Measurements from ENCODE around the gene FCN1.

The FCN1 gene

DNA sequence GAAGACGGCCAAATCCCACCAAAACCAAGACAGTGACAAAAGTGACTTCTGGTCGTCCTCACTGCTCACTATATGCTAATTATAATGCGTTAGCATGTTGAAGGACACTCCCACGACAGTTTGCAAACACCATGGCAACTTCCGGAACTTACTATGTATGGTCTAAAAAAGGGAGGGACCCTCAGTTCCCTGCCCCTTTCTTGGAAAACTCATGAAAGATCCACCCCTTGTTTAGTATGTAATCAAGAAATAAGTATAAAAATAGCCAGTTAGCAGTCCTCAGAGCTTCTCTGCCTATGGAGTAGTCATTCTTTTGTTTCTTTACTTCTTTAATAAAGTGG, 27.6 kb downstream of the FCN1 start:
- Histone ChIP-seq H3K36me3 (replicated peaks in 1 of 2; ENCODE audit: control insufficient read depth in 2 of 2, insufficient read depth in 2 of 2, low read length in 2 of 2) (peaks cover 0 to 1% of the 10 kb centered on the region in 2 donors), H3K4ac (ENCODE audit: low read length) (no peak overlapping the region), H2AFZ (ENCODE audit: low read length) (no peak overlapping the region), H3K4me2 (ENCODE audit: insufficient read depth, low read length, poor library complexity, severe bottlenecking) (no peak overlapping the region), H2BK12ac (ENCODE audit: low read length) (no peak overlapping the region), H2BK15ac (ENCODE audit: low read length) (no peak overlapping the region), H3K23ac (ENCODE audit: low read depth, low read length, poor library complexity) (no peak overlapping the region), H4K91ac (ENCODE audit: low read depth, low read length, poor library complexity) (no peak overlapping the region), H4K8ac (ENCODE audit: low read depth, low read length) (no peak overlapping the region), H3K79me1 (ENCODE audit: low read depth, low read length) (no peaks in the 10 kb centered on the region), H2AK5ac (ENCODE audit: low read depth, low read length) (no peak overlapping the region), H3K27ac (replicated peaks; ENCODE audit: low read length) (no peak overlapping the region), H3K9me3 (replicated peaks in 1 of 2; ENCODE audit: control insufficient read depth in 2 of 2, insufficient read depth in 1 of 2, low read depth in 1 of 2, low read length in 2 of 2) (peaks cover 0 to 13% of the 10 kb centered on the region in 2 donors), H3K27me3 (ENCODE audit: control insufficient read depth in 3 of 3, insufficient read depth in 3 of 3, low read depth in 1 of 3, low read length in 3 of 3) (peaks cover 0 to 9% (median 0%) of the 10 kb centered on the region in 3 experiments), H3K14ac (ENCODE audit: low read length) (no peak overlapping the region), H3K18ac (ENCODE audit: low read length) (no peak overlapping the region), H2BK120ac (ENCODE audit: low read depth, low read length) (no peak overlapping the region), H3K4me1 (ENCODE audit: control insufficient read depth in 2 of 2, insufficient read depth in 1 of 2, low read depth in 1 of 2, low read length in 2 of 2) (no peaks in the 10 kb centered on the region), H2BK5ac (ENCODE audit: low read length) (no peak overlapping the region), H3K9ac (ENCODE audit: low read depth, low read length, poor library complexity) (no peak overlapping the region), H3K4me3 (ENCODE audit: low read length in 2 of 2) (no peak overlapping the region)
- DNase-seq (ENCODE audit: low spot score) = no peak
- no CpG with 5 or more reads among the region's 5 CpGs for WGBS, 2 donors (ENCODE audit: extremely low coverage in 2 of 2, insufficient read length in 2 of 2, insufficient replicate concordance in 1 of 2)

DNA sequence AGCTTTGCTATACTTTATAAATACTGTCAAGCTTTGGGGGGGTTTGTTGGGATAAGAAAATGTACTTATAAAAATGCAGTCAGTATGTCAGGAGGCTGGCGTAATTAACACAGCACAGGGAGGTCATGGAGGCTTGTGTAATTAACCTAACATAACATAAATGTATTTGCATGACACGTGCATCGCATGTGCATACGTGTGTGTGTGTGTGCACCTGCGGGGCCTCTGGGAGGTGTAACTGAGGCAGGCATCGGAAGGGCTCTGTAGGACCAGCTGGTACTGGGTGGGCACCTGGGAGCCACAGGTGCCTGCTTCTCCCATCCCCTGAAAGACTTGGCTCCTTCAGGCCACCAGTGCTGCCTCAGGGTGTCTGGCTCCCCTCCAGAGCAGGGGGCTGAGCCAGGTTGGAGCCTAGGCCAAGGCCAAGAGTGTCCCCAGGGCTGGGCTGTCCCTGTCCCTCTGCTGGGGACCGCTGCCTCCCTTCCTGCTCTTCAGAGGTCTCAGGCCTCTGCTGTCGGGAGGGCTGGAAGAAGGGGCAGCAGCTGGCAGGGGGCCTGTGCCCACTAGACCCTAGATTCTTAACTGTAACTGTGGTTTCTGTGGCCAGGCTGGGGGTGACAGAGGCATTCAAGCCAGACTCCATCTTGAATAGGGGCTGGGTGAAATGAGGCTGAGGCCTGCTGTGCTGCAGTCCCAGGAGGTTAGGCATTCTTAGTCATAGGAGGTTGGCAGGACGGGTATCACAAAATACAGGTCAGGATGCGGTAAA, 28.1 kb downstream of the FCN1 start:
- Histone ChIP-seq H3K23ac (ENCODE audit: low read depth, low read length, poor library complexity) (no peak overlapping the region), H3K4ac (ENCODE audit: low read length) (peak overlapping the region; percentile 77), H3K18ac (ENCODE audit: low read length) (peak overlapping the region; percentile 45), H3K79me1 (ENCODE audit: low read depth, low read length) (no peaks in the 10 kb centered on the region), H3K4me2 (ENCODE audit: insufficient read depth, low read length, poor library complexity, severe bottlenecking) (no peak overlapping the region), H3K4me1 (ENCODE audit: control insufficient read depth in 2 of 2, insufficient read depth in 1 of 2, low read depth in 1 of 2, low read length in 2 of 2) (no peaks in the 10 kb centered on the region), H3K36me3 (replicated peaks in 1 of 2; ENCODE audit: control insufficient read depth in 2 of 2, insufficient read depth in 2 of 2, low read length in 2 of 2) (peaks cover 0 to 1% of the 10 kb centered on the region in 2 donors), H3K14ac (ENCODE audit: low read length) (no peak overlapping the region), H2AFZ (ENCODE audit: low read length) (no peak overlapping the region), H3K27ac (replicated peaks; ENCODE audit: low read length) (no peak overlapping the region), H2BK15ac (ENCODE audit: low read length) (no peak overlapping the region), H2AK5ac (ENCODE audit: low read depth, low read length) (peak overlapping the region; percentile 82), H2BK120ac (ENCODE audit: low read depth, low read length) (no peak overlapping the region), H3K4me3 (ENCODE audit: low read length in 2 of 2) (no peak overlapping the region), H2BK5ac (ENCODE audit: low read length) (no peak overlapping the region), H3K9me3 (replicated peaks in 1 of 2; ENCODE audit: control insufficient read depth in 2 of 2, insufficient read depth in 1 of 2, low read depth in 1 of 2, low read length in 2 of 2) (peaks cover 0 to 8% of the 10 kb centered on the region in 2 donors), H4K91ac (ENCODE audit: low read depth, low read length, poor library complexity) (no peak overlapping the region), H4K8ac (ENCODE audit: low read depth, low read length) (no peak overlapping the region), H3K27me3 (ENCODE audit: control insufficient read depth in 3 of 3, insufficient read depth in 3 of 3, low read depth in 1 of 3, low read length in 3 of 3) (peaks cover 0 to 9% (median 0%) of the 10 kb centered on the region in 3 experiments), H2BK12ac (ENCODE audit: low read length) (no peak overlapping the region), H3K9ac (ENCODE audit: low read depth, low read length, poor library complexity) (no peak overlapping the region)
- DNase-seq (ENCODE audit: low spot score) = no peak
- WGBS, 2 donors (ENCODE audit: extremely low coverage in 2 of 2, insufficient read length in 2 of 2, insufficient replicate concordance in 1 of 2) = no CpG with 5 or more reads among the region's 10 CpGs

GRCh38 chr9:134888603-134889190, 29.0 kb downstream of the FCN1 start:
- Histone ChIP-seq H3K14ac (ENCODE audit: low read length) (no peak overlapping the region), H2BK120ac (ENCODE audit: low read depth, low read length) (no peak overlapping the region), H4K8ac (ENCODE audit: low read depth, low read length) (no peak overlapping the region), H4K91ac (ENCODE audit: low read depth, low read length, poor library complexity) (no peak overlapping the region), H3K18ac (ENCODE audit: low read length) (no peak overlapping the region), H2BK5ac (ENCODE audit: low read length) (no peak overlapping the region), H3K4ac (ENCODE audit: low read length) (no peak overlapping the region), H3K4me2 (ENCODE audit: insufficient read depth, low read length, poor library complexity, severe bottlenecking) (no peak overlapping the region), H2BK12ac (ENCODE audit: low read length) (no peak overlapping the region), H2AFZ (ENCODE audit: low read length) (no peak overlapping the region), H3K9ac (ENCODE audit: low read depth, low read length, poor library complexity) (peak overlapping the region; percentile 2), H3K27ac (replicated peaks; ENCODE audit: low read length) (no peak overlapping the region), H3K23ac (ENCODE audit: low read depth, low read length, poor library complexity) (no peak overlapping the region), H2AK5ac (ENCODE audit: low read depth, low read length) (peak overlapping the region; percentile 17), H3K36me3 (replicated peaks in 1 of 2; ENCODE audit: control insufficient read depth in 2 of 2, insufficient read depth in 2 of 2, low read length in 2 of 2) (no peaks in the 10 kb centered on the region), H3K9me3 (replicated peaks in 1 of 2; ENCODE audit: control insufficient read depth in 2 of 2, insufficient read depth in 1 of 2, low read depth in 1 of 2, low read length in 2 of 2) (peaks cover 0 to under 1% of the 10 kb centered on the region in 2 donors), H3K27me3 (ENCODE audit: control insufficient read depth in 3 of 3, insufficient read depth in 3 of 3, low read depth in 1 of 3, low read length in 3 of 3) (peaks cover 0 to 9% (median 0%) of the 10 kb centered on the region in 3 experiments), H3K4me1 (ENCODE audit: control insufficient read depth in 2 of 2, insufficient read depth in 1 of 2, low read depth in 1 of 2, low read length in 2 of 2) (no peaks in the 10 kb centered on the region), H3K4me3 (ENCODE audit: low read length in 2 of 2) (no peak overlapping the region), H2BK15ac (ENCODE audit: low read length) (no peak overlapping the region), H3K79me1 (ENCODE audit: low read depth, low read length) (no peaks in the 10 kb centered on the region)
- no peak for DNase-seq (ENCODE audit: low spot score)
- WGBS, 2 donors (ENCODE audit: extremely low coverage in 2 of 2, insufficient read length in 2 of 2, insufficient replicate concordance in 1 of 2) = no CpG with 5 or more reads among the region's 14 CpGs

Data from neuronal stem cell (in vitro differentiated cells).